Peyer's patch (tissue), 4 donors: ENCODE measurements around the gene IAH1.

ENCODE experiments used
- POLR2A ChIP-seq, 2 donors: fragments of 450-650 bp; IDR thresholded peaks; one replicate each; pipeline ENCODE4 v1.5.1; 2017; ENCODE audit warnings: antibody characterized with exemption in 2 of 2, mild to moderate bottlenecking in 2 of 2, moderate library complexity in 2 of 2
- TF ChIP-seq, protein P1 (sequence below), 6 experiments: fragments of 450-650 bp in 4 of 6; fragments of 200-600 bp in 2 of 6; sonication (generic) in 1 of 6; IDR thresholded peaks; one replicate each; pipeline ENCODE4 v1.5.1; 2017 to 2019; ENCODE audit warnings: antibody characterized with exemption in 6 of 6, mild to moderate bottlenecking in 3 of 6, moderate library complexity in 1 of 6

- TF ChIP-seq, protein P1, sequence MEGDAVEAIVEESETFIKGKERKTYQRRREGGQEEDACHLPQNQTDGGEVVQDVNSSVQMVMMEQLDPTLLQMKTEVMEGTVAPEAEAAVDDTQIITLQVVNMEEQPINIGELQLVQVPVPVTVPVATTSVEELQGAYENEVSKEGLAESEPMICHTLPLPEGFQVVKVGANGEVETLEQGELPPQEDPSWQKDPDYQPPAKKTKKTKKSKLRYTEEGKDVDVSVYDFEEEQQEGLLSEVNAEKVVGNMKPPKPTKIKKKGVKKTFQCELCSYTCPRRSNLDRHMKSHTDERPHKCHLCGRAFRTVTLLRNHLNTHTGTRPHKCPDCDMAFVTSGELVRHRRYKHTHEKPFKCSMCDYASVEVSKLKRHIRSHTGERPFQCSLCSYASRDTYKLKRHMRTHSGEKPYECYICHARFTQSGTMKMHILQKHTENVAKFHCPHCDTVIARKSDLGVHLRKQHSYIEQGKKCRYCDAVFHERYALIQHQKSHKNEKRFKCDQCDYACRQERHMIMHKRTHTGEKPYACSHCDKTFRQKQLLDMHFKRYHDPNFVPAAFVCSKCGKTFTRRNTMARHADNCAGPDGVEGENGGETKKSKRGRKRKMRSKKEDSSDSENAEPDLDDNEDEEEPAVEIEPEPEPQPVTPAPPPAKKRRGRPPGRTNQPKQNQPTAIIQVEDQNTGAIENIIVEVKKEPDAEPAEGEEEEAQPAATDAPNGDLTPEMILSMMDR (IDR thresholded peaks at IDR 0.05) = no peak
- TF ChIP-seq POLR2A (IDR thresholded peaks at IDR 0.05) = no peak
Measured at GRCh38 chr2:9498210-9498609, 23.9 kb downstream of the IAH1 start.
